Tibial nerve (tissue), 4 donors: Measurements from ENCODE around the gene TECPR2.

Source experiments
- EP300 ChIP-seq, 2 donors: sonication (generic); formaldehyde crosslinking; IDR thresholded peaks; one replicate each; pipeline ENCODE4 v1.6.1; 2017; ENCODE audit warnings: antibody characterized with exemption in 2 of 2, mild to moderate bottlenecking in 1 of 2
- POLR2A ChIP-seq, 2 donors: fragments of 450-650 bp; IDR thresholded peaks; one replicate each; pipeline ENCODE4 v1.6.1; 2017; ENCODE audit warnings: antibody characterized with exemption in 2 of 2, mild to moderate bottlenecking in 2 of 2, moderate library complexity in 2 of 2
- TF ChIP-seq, protein P1 (sequence below), 5 experiments: fragments of 200-600 bp in 3 of 5; fragments of 450-650 bp in 2 of 5; sonication (generic) in 3 of 5; IDR thresholded peaks; one replicate each; pipeline ENCODE4 v1.5.1; 2016 to 2019; ENCODE audit warnings: antibody characterized with exemption in 5 of 5, mild to moderate bottlenecking in 3 of 5, moderate library complexity in 2 of 5

DNA sequence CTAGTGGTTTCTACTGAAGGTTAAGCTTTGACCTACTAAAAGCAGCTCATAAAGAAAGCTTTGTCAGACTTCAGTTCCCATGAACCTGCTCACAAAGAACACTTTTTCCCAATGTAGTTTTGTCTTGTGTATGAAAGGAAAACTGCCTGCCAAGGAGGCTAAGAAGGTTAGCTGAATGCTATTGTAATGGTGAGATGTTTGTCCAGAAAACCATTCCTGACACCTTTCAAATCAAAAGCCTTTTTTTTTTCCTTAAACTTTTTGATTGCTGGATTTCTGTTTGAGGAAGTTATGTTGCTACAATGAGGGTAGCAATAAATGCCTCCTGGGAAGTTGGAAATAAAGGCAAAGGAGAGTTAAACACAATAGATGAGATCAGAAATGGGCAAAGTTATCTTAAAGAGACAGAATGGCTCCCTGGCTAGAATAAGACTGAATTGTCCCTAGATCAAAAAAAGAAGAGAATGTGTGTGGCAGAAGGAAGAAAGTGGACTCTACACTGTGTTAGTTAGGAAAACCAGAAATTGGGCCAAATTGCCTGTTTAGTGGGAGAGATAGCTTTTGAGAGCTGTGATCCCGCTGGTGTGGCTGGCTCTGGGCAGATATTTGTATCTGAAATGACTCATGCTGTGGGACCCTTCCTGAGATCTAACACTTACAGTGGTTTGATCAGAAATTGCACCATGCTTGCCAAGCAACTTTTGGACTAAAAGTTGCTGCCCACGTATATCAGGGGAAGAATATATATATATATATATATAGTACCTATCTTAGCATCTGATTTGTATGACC lies 27.5 kb downstream of the TECPR2 start:
- no peak for TF ChIP-seq POLR2A (IDR thresholded peaks at IDR 0.05)
- TF ChIP-seq, protein P1, sequence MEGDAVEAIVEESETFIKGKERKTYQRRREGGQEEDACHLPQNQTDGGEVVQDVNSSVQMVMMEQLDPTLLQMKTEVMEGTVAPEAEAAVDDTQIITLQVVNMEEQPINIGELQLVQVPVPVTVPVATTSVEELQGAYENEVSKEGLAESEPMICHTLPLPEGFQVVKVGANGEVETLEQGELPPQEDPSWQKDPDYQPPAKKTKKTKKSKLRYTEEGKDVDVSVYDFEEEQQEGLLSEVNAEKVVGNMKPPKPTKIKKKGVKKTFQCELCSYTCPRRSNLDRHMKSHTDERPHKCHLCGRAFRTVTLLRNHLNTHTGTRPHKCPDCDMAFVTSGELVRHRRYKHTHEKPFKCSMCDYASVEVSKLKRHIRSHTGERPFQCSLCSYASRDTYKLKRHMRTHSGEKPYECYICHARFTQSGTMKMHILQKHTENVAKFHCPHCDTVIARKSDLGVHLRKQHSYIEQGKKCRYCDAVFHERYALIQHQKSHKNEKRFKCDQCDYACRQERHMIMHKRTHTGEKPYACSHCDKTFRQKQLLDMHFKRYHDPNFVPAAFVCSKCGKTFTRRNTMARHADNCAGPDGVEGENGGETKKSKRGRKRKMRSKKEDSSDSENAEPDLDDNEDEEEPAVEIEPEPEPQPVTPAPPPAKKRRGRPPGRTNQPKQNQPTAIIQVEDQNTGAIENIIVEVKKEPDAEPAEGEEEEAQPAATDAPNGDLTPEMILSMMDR (IDR thresholded peaks at IDR 0.05), result no peak
- TF ChIP-seq EP300 (IDR thresholded peaks at IDR 0.05), result no peak
